CD4-positive, alpha-beta T cell treated with Interleukin-4 for 4 hours (primary cell): ENCODE results near the gene PCDH9.

ENCODE experiments used
- DNase-seq: peaks from one replicate; pipeline ENCODE4 v3.0.0-alpha.2; 2020

PCDH9 gene

GRCh38 chr13:67078062-67078461 lies 152.1 kb downstream of the PCDH9 start:
- DNase-seq, result no peak

GRCh38 chr13:67077132-67077531 lies 153.0 kb downstream of the PCDH9 start:
- no peak for DNase-seq

GRCh38 chr13:67076378-67076777 lies 153.8 kb downstream of the PCDH9 start:
- no peak for DNase-seq

- no peak for DNase-seq
Measured at GRCh38 chr13:67075239-67075638, 154.9 kb downstream of the PCDH9 start.

GRCh38 chr13:67071918-67072598 lies 158.1 kb downstream of the PCDH9 start:
- DNase-seq, result no peak

DNA sequence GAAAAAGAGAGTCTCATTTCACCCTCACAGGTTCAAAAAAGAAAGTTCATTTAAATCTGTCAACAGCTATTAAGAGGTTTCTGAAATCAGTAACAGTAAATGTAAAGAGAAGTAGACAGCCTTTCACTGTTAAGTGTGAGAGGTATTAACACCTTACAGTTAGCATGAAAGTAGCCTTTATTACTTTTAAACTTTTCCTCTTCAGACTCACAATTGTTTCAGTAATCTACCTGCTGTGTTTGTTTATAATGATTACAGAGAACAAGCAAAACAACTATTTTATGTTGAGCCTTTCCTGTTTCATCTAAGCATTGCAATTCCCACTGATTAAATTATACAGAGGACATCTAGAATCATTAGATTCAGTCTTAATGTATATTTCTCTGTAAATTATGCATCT lies 159.8 kb downstream of the PCDH9 start:
- DNase-seq, result no peak

- no peak for DNase-seq
Measured at GRCh38 chr13:67069117-67069767, 160.9 kb downstream of the PCDH9 start.

DNA sequence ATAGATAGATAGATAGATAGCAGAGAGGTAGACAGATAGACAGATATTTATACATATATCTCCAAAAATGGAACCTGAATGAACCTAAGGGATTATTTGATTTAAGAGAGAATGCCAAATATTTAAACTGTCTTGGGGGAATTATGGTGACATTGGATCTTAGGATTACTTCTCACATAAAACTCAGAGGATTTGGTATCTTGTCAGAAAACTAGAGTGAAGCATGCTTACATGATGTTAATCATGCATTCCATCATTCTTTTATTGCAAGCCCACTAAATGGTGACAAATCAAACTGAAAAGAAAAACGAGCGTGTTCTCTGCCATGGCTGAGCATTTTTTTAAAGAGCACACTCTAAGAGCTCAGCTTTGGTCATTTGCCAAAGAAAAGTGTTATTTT lies 165.2 kb downstream of the PCDH9 start:
- no peak for DNase-seq

DNA sequence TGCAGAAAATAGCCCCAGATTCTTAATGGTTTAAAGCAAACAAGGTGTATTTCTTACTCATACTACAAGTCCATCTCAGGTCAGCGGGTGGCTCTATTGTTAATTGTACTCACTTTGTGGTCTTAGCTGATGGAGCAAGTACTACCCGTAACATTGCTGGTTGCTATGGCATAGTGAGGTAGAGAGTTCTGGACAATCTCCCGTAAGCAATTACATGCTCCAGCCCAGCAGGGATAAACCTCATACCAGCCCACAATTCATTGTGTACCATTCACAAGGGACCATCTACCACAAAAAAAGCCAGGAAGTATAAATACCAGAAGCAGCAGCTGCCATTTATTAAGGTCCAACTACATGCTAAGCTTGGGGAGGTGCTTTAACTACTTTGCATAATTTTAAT lies 167.1 kb downstream of the PCDH9 start:
- DNase-seq, result no peak

DNA sequence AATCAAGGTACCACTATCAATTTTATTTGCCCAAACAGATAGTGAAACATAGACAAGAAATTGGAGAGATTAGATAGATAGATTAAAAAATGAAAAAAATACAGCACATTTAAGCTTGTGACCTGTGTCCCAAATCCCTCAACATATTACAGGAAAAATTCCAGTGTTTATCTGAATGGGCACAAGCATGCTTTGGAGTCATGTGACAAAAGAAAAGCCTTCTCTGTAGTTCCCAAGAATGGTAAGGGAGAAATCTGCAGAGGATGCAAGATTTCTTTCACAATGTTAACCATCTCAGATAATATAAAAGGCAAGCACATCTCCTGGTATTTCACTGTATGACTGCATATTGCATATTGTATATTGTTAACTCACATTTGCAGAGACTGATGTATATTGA lies 168.0 kb downstream of the PCDH9 start:
- no peak for DNase-seq

GRCh38 chr13:67061750-67062149 lies 168.4 kb downstream of the PCDH9 start:
- no peak for DNase-seq

DNA sequence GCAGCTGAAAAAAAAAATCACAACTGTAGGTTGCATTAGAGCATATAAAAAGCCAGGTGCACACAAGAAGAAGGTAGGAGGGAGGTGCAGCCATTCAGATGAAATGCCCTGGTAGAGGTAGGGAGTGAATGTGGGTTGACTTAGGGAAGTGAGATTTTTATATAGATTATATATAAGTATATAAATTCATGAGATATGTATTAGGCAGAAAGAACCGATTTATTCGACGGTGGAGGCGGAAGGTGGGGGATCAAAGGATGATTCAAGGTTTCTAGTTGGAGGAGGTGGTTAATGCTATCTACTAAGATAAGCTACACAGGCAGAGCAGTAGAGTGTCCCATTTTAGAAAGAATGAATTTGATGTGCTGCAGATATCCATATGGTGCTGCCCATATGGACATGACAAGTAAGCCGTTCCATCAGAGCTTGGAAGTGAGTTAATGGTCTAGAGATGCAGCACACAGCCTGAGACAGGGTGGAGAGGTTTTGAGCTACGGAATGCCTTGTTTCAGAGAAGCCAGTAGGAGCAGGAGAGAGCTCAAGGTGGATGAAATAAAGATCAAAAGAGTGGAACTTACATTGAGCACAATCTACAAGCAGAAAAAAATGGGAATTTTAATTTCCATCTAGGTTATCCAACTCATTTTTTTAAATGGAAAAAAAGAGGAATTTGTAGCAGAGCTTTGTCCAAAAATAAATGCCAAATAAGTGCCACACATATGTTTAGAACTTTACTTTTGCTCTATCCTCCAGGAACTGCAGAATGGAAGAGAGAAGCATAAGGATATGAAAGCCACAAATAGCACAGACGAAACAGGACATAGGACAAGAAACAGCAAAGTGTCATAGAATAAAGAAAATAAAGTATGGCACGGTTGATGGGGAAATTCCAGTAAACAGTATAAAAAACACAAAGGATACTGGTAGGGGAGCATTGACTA lies 177.3 kb downstream of the PCDH9 start:
- no peak for DNase-seq

DNA sequence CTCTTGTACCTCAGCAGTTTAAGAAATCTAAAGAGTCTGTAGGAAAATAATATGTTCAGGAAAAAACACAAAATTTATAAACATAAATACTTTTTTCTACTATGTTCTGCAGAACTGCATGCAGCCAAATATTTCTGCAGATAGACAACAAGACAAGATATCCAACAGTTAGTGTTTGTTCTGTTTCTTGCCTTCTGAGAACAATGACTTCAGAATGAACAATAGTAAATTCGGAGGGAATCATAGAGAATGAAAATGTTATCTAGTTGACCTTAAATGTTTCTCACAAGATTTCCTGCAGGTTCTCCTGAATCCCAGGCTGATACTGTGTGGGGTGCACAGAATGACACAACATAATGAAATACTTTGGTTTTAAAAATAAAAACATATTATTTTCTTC lies 180.4 kb downstream of the PCDH9 start:
- DNase-seq, result no peak

GRCh38 chr13:67048821-67049150 lies 181.3 kb downstream of the PCDH9 start:
- no peak for DNase-seq

DNA sequence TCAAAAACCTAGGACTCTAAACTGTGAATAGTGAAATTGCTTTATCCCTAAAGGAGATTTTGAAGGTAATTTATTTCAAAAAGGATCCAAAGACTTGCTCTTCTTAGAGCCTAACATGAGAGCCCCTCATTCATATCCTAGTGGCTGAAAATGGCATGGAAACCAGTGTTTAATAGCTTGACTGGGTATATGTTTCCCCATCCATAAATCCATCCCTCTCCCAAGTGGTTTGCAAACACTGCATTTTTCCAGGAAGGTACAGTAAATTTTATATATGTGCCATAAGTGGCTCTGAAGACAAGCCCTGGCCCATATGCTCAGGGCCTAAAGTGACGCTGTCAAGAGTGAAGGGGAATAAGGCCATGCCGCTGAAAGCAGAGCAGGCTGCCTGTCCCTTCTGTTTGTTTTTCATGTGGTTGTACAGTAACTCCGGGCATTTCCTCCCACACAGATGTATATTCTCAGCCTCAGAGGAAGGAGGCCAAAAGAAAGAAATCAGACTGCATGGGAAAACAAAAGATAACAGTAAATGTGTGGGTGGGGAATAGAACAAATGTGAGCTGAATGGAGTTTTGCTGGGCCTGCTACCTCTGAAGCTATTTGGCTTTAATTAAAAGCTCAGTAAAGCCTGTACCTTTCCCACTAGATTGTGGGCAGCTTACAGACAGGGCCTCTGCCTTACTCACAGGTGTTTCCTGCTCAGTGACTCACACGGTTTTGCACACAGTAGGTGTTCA lies 181.9 kb downstream of the PCDH9 start:
- no peak for DNase-seq

DNA sequence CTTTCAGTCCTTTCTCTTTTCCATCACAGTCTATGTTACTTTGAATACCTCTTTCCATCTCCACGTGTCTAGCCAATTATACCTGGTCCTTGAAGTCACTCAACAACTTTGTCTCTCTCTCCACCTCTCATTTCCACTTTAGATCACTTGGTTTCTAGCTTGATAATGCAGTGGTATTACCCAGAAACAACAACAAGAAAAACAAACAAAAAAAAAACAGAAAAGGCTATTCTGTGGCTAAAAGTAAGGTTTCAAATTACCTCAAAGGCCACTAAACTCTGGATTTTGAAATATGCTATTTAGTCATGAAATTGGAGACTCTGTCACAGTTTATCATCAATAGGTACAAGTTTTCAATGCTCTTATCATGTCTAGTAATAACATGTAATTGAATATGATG lies 184.8 kb downstream of the PCDH9 start:
- DNase-seq, result no peak

- DNase-seq, result no peak
Measured at GRCh38 chr13:67043901-67044300, 186.2 kb downstream of the PCDH9 start.

DNA sequence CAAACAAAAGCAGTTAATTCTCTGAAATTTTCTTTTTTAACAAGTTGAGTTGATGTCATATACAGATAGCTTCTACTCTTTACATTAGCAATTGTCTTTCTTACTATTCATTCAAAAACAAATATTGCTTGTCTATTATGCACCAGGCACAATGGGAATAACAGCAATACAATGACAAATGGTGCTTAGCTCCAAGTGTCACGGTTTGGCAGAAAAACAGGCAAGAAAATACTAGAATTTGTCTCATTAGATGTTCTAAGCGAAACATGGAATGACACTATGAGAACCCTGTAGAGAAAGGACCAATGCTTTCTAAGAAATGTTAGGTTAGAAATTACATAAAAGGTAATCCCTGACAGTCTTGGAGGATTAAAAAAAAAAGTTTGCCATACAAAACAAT lies 187.6 kb downstream of the PCDH9 start:
- no peak for DNase-seq

GRCh38 chr13:67036699-67037457 lies 193.3 kb downstream of the PCDH9 start:
- no peak for DNase-seq

DNA sequence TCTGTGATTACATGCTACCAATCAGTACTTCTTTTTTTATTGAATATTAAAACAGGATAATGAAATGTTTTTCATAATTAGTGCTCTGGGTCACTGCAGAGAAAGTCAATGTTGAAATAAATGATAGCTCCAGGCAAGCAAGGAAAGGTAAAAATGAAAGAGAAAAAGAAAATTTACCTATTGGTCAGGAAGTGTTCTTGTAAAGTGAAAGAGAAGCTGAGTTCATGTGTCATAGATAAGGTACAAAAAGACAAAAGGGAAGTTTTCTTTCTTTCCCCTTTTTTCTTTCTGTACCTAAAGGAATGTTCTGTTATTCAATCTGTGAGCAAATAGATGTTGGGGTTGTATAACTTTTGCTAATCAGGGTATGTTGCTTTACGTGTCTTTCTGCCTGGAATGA lies 197.0 kb downstream of the PCDH9 start:
- DNase-seq, result no peak

DNA sequence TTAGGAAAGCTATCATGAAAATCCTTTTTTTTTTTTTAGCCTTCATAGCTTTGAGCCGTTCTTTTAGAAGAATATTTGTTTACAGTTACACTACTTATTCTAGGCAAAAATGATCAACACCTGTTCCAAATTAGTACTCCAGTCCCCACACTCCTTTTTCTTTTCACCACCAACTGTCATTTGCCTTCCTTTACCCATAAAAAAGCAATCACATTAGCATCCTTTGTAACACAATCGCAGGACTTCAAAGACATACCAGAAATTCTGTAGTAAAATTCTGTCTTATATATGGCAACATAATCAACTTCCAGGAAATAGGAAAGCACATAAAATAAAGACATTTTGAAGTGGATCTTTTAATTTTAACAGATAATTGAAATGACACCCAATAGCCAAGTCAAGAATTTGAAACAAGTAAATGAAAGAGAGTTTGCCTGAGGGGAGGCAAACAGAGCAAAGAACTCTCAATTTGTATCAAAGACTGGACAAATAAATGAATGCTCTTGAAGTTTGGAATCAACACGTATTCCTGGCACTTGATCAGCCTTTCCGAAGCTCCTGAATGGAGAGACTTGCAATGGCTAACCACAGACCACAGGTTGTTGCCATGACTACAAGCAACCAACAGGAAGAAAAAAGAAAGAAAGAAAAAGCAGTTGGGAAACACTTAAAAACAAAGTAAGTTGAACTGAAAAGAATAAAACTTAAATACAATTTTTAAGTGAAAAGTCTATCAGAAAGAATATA lies 206.8 kb downstream of the PCDH9 start:
- DNase-seq, result no peak

DNA sequence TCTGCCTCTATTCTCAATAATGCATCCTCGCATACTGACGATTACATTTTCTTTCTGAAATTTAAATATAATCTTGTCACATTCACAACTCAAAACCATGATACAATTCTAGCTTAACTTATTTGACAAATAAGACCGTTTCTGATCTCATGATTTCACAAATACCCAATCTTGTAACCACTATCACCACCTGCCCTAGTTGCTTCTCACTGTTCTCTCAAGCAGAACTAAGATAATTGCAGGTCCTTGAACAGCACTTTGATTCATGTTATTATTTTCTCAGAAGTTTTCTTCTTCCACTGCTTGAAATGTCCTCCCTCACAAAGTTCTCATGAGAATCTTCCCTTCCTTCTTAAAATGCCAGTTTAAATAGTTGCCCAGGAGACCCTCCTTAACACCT lies 211.4 kb downstream of the PCDH9 start:
- no peak for DNase-seq
